Ishikawa (cell line): ENCODE measurements around the gene SHB.

ENCODE experiments used
- CEBPB ChIP-seq: IDR thresholded peaks from 2 replicates; pipeline ENCODE4 v1.6.1; 2012
- CREB1 ChIP-seq: IDR thresholded peaks from 2 replicates; pipeline ENCODE4 v1.6.1; 2012; ENCODE audit warnings: low read depth
- EGR1 ChIP-seq: IDR thresholded peaks from 2 replicates; pipeline ENCODE4 v1.6.1; 2012
- EP300 ChIP-seq: IDR thresholded peaks from 2 replicates; pipeline ENCODE4 v1.6.1; 2012; ENCODE audit warnings: borderline replicate concordance
- FOXM1 ChIP-seq: IDR thresholded peaks from 2 replicates; pipeline ENCODE4 v1.6.1; 2012; ENCODE audit warnings: low read depth, borderline replicate concordance
- MAX ChIP-seq: IDR thresholded peaks from 2 replicates; pipeline ENCODE4 v1.6.1; 2012
- NFIC ChIP-seq: IDR thresholded peaks from 2 replicates; pipeline ENCODE4 v1.6.1; 2012
- RAD21 ChIP-seq: IDR thresholded peaks from 2 replicates; pipeline ENCODE4 v1.6.1; 2012; ENCODE audit warnings: low read depth
- REST ChIP-seq: IDR thresholded peaks from 2 replicates; pipeline ENCODE4 v1.6.1; 2012; ENCODE audit warnings: low read depth, mild to moderate bottlenecking
- TAF1 ChIP-seq: IDR thresholded peaks from 2 replicates; pipeline ENCODE4 v1.6.1; 2012; ENCODE audit warnings: low read depth, mild to moderate bottlenecking
- TCF12 ChIP-seq: IDR thresholded peaks from 2 replicates; pipeline ENCODE4 v1.6.1; 2012; ENCODE audit warnings: low read depth
- TEAD4 ChIP-seq: IDR thresholded peaks from 2 replicates; pipeline ENCODE4 v1.6.1; 2012
- USF1 ChIP-seq: IDR thresholded peaks from 2 replicates; pipeline ENCODE4 v1.6.1; 2012
- YY1 ChIP-seq: IDR thresholded peaks from 2 replicates; pipeline ENCODE4 v1.6.1; 2012; ENCODE audit warnings: low read depth
- ZBTB7A ChIP-seq: IDR thresholded peaks from 2 replicates; pipeline ENCODE4 v1.6.1; 2012; ENCODE audit warnings: low read depth

Gene SHB

GRCh38 chr9:37952731-37953130, 116.3 kb downstream of the SHB start:
- TF ChIP-seq NFIC, result no peak
- no peak for TF ChIP-seq EP300
- no peak for TF ChIP-seq USF1
- TF ChIP-seq RAD21, result no peak
- TF ChIP-seq REST, result no peak
- TF ChIP-seq EGR1, result no peak
- no peak for TF ChIP-seq TAF1

- TF ChIP-seq ZBTB7A (no peak), USF1 (no peak), EGR1 (no peak), YY1 (no peak), NFIC (no peak), FOXM1 (no peak), CEBPB (no peak), MAX (no peak), TAF1 (no peak), CREB1 (no peak), TCF12 (no peak), REST (no peak), EP300 (no peak), TEAD4 (no peak), RAD21 (no peak)
These were observed 117.2 kb downstream of the SHB start for GRCh38 chr9:37951671-37952449.

- TF ChIP-seq CREB1 (no peak), ZBTB7A (no peak), EP300 (no peak), TCF12 (no peak), NFIC (no peak), REST (no peak), TEAD4 (no peak), CEBPB (no peak), TAF1 (no peak), RAD21 (no peak), MAX (no peak)
These were observed 118.5 kb downstream of the SHB start for GRCh38 chr9:37950561-37950960.

GRCh38 chr9:37949576-37949975, 119.5 kb downstream of the SHB start:
- TF ChIP-seq TEAD4 (peak; percentile 51), EP300 (no peak)

- no peak for TF ChIP-seq EGR1
- TF ChIP-seq USF1, result no peak
- TF ChIP-seq NFIC, result no peak
- TF ChIP-seq CREB1, result no peak
- TF ChIP-seq TAF1, result no peak
- TF ChIP-seq TEAD4, result no peak
- TF ChIP-seq MAX, result no peak
- TF ChIP-seq FOXM1, result no peak
- no peak for TF ChIP-seq TCF12
- no peak for TF ChIP-seq CEBPB
- no peak for TF ChIP-seq ZBTB7A
- TF ChIP-seq RAD21, result no peak
- TF ChIP-seq YY1, result no peak
These were observed 120.5 kb downstream of the SHB start for GRCh38 chr9:37948417-37948980.
